Kidney glomerular epithelial cell (primary cell): ENCODE results near the gene MYT1.

Experiments
- DNase-seq: peaks from one replicate; lab custom pipeline; 2025; lab: John Stamatoyannopoulos, UW

MYT1 gene

GRCh38 chr20:64193058-64193457, 28.8 kb downstream of the MYT1 start:
- DNase-seq: no peak

DNA sequence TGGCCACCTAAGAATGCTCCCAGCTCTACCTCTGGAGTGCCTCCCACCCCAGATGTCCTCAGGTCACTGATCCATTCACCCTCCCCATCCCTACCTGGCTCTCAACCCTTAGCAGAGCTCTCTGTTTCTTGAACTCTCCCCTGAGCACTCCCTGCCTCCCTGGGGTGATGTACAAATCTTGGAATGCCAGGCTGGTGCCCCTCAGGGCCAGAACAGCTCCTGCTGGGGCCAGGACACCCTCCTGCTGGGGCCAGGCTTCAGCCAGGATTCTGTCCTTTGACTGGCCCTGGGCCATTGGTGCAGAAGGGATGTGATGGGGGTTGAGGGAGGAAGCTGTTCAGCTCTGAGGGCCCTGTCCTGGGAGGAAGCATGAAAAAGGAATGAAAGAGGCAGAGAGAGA, 30.0 kb downstream of the MYT1 start:
- no peak for DNase-seq

DNA sequence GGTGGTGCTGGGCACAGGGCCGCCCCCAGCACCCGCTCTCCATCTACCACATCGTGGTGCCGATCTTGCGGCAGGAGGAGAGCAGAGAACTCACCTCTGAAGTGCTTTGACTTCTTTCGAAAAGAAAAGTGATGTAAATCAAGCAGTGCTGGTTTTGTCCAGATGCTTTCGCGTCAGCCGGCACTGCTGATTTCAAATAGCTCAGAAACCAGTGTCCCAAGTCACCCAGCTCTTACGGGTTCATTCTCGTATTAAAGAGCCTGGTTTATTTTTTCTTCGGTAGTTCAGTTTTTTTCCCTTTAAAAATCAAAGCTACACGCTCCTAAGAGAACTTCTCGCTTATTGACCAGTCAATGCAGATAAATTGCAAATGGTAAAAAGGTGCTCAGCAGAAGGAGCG, 32.1 kb downstream of the MYT1 start:
- DNase-seq: no peak

DNA sequence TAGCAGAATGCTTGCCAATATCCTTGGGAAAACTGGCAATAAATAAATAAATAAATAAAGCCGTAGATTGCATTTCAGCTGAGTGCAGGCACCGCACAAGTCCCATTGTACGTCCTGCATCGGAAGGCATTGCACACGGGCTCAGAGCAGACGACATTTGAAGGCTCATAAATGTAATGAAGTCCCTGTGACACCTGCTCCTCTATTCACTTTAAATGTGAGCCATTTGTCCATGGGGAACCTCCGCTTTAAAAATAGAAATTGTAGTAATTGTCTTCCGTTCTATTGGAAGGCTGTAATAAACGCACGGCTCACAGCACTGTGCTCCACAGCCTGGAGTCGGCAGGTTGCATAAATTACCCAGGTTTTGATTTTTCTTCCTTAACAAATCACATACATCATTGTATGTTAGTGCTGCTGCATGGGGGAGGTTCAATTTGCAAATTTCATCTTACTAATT, 32.6 kb downstream of the MYT1 start:
- no peak for DNase-seq

GRCh38 chr20:64198347-64198746, 34.1 kb downstream of the MYT1 start:
- DNase-seq: no peak

DNA sequence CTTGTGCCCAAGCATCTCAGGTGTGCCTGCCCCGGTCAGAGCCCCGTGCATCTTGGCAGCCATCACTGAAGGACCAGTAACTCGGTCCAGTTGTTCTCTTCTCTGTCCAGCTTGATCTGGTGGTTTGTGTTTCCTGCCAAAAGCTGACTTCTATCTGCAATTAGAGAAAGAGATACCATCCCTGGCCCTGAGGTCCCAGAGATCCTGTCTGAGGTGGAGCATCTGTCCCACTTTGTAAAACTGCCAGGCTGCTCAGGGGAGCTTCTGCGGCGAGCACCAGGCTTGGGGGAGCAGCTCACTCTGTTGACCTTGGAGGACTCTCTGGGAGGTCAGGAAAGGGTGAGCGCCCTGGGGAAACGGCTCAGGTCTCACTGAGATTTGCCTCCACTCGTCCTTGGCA, 35.1 kb downstream of the MYT1 start:
- no peak for DNase-seq

DNA sequence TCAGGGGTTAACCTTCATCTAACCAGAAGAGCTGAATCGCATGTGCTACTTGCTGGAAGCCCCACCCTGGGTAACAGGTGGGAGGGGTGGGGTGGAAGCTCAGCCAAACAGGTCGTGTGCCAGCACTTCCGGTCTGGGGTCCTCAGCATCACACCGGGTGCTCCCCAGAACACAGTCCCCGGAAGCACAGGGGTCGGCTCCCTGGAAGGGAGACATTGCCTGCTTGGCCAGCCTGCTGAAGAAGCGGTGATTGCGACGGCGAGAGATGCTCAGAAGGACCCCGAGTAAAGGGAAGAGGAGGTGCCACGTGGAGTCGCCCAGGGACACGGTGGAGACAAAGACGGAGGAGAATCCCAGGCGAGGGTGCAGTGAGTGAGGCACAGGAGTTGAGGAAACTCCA, 36.5 kb downstream of the MYT1 start:
- no peak for DNase-seq

DNA sequence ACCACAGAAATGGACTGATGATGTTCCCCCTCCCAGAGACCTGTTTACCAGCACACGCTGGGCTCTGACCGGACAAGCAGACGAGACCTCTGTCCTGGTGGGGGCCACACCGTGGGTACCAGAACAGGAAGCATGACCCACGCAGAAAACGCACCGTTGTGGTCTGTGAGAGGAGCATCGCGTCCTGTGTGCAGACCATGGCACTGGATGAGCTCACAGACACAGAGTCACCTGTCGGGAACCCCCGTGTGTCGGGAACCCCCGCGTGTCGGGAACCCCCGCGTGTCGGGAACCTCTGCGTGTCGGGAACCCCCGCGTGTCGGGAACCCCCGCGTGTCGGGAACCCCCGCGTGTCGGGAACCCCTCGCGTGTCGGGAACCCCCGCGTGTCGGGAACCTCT, 37.4 kb downstream of the MYT1 start:
- no peak for DNase-seq

GRCh38 chr20:64203037-64203777, 39.0 kb downstream of the MYT1 start:
- no peak for DNase-seq

DNA sequence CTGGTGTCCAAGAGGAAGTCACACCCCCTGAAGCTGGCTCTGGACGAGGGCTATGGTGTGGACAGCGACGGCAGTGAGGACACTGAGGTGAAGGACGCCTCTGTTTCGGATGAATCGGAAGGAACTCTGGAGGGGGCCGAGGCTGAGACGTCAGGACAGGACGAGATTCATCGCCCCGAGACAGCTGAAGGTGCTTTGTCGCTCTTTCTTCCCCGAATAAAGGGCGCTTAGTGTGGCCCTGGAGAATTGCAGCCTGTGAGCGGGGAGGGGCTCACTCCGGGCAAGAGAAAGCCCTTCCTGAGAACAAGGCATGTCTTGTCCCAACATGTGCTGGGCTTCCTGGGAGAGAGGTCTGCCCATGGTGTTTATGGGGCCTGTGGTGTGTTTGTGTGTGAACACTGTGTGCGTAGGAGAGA, 41.4 kb downstream of the MYT1 start:
- no peak for DNase-seq

- DNase-seq: no peak
Measured at GRCh38 chr20:64206614-64207013, 42.4 kb downstream of the MYT1 start.

DNA sequence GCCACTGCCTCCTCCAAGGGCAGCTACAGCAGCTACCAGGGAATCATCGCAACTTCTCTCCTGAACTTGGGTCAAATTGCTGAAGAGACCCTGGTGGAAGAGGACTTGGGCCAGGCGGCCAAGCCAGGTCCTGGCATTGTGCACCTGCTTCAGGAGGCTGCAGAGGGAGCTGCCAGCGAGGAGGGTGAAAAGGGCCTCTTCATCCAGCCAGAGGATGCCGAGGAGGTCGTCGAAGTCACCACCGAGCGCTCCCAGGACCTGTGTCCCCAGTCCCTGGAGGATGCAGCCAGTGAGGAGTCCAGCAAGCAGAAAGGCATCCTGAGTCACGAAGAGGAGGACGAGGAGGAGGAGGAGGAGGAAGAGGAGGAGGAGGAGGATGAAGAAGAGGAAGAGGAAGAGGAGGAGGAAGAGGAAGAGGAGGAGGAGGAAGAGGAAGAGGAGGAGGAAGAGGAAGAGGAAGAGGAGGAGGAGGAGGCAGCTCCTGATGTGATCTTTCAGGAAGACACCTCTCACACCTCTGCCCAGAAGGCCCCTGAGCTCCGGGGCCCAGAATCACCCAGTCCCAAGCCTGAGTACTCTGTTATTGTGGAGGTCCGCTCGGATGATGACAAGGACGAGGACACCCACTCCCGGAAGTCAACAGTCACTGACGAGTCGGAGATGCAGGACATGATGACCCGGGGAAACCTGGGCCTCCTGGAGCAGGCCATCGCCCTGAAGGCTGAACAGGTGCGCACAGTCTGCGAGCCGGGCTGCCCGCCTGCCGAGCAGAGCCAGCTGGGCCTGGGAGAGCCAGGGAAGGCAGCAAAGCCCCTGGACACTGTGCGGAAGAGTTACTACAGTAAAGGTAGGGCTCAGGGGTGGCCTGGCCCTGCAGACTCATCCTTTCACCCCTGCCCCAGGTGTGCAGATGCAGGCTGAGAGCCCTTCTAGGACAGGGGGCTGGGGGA, 43.7 kb downstream of the MYT1 start:
- no peak for DNase-seq

DNA sequence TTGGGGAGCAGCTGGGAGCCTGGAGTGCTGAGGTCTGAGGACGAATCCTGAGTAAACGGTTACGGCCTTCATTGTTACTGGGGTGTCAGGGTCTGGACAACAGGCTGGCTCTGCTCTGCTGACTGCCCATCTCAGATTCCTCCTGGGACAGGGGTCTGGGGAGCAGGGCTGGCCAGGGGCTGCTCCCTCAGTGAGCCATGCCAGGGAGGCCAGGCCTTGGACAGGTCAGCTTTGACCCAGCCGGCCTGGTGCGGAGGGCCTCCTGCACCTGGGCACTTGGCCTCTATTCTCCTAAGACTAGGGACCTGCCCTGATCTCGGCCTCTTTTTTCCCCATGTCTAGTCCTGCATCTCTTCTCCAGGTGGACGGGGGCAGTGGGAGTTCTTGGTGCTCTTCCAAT, 44.9 kb downstream of the MYT1 start:
- DNase-seq: no peak

DNA sequence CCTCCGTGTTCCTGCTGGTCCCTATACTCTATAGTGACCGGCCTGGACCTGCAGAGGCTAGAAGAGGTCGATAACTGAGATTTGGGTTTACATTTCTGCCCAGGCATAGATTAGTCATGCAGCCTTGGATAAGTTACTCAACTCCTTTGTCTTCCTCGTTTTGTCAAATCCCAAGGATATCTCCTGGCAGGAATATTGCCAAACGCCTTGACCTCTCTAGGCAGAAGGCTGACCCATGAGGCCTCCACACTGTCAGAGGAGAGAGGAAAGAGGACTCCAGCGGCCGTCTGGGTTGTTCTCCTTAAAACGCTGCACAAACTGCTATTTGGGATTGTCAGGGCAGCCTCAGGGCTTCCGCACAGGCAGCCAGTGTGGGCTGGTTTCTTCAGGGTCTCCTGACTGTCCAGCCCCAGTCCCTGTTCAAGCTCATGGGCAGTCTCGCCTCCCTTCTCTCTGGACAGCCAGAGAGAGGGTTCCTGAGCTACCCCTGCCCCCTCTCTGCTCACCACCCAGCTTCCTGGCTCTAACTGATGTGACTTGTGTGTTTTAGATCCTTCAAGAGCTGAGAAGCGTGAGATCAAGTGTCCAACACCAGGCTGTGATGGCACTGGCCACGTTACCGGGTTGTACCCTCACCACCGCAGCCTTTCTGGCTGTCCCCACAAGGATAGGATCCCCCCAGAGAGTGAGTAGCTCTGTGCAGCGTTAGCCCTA, 46.6 kb downstream of the MYT1 start:
- no peak for DNase-seq

GRCh38 chr20:64211874-64212658, 47.8 kb downstream of the MYT1 start:
- DNase-seq: no peak

DNA sequence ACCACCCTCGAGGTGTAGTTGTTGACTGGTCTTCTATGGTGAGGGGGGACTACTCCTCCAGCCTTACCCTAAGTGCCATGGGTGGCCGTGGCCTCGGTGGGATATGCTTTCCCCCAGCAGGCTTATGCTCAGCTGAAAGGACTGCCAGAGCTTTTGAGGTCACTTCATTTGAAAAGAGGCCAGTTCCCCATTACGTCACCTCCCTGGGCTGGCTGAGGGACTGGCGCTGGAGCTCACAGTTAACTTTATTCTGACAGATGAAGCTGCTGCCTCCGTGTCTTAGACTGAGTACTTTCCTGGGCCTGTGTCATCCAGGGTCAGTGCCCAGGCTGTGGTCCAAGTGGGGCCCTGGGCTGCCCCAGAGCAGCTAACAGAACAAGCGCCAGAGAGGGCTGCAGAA, 48.5 kb downstream of the MYT1 start:
- DNase-seq: peak; percentile 1

DNA sequence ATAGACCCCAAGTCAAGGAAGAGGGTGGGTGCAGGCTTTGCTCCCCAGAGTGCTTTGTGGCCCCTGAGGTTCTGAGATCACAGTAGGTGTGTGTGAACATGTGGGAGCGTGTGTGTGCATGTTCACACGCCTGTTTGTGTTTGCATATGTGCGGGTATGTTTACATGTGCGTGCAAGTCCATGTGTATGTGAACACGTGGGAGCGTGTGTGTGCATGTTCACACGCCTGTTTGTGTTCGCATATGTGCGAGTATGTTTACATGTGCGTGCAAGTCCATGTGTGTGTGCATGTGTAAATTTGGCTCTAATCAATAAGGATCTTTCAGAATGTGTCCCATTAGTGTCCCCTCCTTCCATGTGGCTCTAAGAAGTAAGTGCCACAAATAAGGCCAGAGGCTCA, 49.9 kb downstream of the MYT1 start:
- no peak for DNase-seq

GRCh38 chr20:64214952-64215351, 50.7 kb downstream of the MYT1 start:
- no peak for DNase-seq

DNA sequence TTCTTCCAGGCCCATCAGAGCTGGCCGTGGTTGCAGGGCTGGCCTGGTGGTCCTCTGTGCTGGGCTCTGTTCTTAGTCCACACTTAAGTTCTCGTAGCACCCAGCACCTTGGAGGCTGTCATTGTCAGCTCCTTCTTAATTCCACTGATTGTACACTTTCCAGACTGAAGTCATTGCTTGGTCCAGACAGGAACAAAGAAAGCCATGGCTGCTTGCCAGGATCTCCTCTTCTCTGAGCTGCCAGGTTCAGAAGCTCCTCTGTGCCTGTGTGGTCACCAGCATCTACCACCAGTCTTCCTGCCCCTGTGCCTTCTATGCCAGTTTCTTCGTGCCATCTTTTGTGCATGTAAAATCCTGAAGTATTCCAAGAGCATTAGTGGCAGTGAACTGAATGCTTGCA, 51.8 kb downstream of the MYT1 start:
- DNase-seq: no peak

DNA sequence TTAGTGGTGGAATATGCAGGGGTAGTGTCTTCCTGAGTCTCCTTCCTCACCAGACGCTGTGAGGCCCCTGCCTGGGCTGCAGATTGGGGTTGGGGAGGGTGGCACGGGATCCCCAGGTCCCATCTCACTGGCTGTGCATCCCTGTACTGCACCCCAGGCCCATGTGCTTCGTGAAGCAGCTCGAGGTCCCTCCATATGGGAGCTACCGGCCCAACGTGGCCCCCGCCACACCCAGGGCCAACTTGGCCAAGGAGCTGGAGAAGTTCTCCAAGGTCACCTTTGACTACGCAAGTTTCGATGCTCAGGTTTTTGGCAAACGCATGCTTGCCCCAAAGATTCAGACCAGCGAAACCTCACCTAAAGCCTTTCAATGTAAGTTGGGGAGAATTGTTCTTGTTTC, 52.7 kb downstream of the MYT1 start:
- DNase-seq: no peak

DNA sequence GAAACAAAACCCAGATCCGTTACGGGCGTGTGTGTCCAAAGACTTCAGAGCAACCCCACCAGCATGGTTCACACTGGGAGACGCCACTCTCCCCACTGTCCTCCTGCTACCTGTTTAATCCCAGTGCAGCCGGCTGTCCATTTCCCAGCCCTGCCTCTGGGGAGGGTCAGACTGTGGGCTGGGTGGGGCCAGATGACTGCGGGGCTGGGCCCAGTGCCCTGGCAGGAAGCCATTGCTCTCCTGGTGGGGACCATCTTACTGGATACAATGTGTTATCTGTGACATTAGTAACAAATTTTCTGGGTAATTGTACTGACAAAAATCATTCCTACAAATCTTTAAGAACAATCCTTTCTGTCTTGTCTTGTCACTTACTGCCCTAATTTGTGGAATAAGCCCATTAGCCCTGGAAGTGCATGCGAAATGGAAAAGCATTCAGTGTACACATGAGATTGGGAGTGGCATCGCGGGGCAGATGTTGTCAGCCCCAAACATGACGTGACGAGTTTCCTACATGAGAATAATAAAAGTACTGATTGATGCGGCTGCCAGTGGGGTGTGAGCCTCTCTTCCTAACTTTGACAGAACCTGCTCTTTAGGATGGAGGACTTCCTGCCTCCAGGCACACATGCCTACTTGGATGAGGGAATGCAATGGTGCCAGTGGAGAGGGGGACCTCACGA, 53.4 kb downstream of the MYT1 start:
- DNase-seq: no peak
